EH (cell line): ENCODE measurements around the gene NCOA3.
A peak's percentile ranks its signal among the peaks of the same experiment; 100 is the strongest.
"Not testable (repeated sequence)": the region's sequence is repeated elsewhere in the genome, so short reads cannot be mapped to it uniquely, and the experiment has no call there.

Experiments used
- DNase-seq: peaks from one replicate; pipeline ENCODE4 v3.0.0-alpha.2; 2015; ENCODE audit warnings: low read depth

NCOA3 gene

GRCh38 chr20:47500554-47500953 is 1.1 kb upstream of the NCOA3 start:
- no peak for DNase-seq

- DNase-seq: no peak
Measured at GRCh38 chr20:47501116-47501481, 588 bp upstream of the NCOA3 start.

DNA sequence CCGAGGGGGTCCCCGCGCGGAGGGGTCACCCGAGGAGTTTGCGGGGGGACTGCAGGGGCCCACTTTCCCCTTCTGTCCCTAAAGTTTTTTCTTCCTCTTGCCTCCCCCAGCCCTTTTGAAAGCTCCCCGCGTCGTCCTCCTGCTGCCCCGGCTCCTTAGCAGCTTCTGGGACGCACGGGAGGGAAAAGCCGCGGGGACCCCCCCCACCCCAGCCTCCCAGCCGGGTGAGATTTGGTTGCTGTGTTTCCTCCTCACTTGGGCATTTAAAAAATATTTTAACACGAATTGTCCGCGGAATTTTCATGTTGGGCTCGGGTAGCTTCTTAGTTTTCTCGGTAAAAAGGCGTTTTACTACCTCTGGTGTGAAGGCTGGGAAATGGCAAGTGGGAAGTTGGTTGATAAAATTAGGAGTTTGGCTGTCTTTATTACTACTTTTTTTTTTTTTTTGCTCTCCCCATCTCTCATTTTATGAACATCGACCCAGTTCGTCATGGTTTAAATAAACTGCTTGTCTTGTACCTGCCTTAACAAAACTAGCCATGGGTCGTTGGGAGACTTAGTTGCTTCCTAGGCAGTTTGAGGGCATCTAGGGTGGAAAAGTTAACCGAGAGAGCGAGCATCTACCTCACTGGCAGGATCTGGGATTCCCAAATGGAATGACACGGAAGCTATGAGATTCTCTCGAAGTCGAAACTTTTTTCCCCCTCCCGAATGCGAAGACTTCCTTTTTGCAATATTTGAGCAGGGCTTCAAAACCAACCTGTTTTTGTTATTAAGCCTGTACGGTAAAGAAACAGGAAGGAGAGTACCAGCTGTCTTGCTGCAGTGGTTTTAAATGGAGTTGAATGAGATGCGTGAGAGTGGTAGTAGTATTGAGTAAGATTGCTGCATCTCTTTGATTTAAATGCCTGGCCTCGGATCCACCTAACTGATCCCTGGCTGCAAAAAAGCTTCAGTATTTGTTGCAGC is 868 bp downstream of the NCOA3 start:
- peak; percentile 63 for DNase-seq

DNA sequence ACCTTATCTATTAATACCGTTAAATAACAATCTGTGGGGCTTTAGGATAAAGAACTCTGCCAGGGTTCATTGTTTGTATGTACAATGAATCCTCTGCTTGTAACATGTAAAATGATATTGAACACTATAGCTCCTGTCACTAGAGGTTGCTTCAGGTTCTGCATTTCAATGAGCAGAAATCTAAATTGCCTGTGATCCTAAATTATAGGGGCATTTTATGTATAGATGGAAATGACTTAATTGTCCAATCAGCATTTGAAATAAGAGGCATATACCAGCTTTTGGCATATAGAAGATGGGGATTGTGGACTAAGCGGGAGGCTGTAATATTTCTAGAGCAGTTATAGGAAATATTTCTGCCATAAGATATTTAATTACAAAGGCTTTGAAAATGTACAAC is 2.0 kb downstream of the NCOA3 start:
- no peak for DNase-seq

- DNase-seq: no peak
Measured at GRCh38 chr20:47506335-47506734, 4.6 kb downstream of the NCOA3 start.

GRCh38 chr20:47506850-47507249 is 5.2 kb downstream of the NCOA3 start:
- DNase-seq: no peak

DNA sequence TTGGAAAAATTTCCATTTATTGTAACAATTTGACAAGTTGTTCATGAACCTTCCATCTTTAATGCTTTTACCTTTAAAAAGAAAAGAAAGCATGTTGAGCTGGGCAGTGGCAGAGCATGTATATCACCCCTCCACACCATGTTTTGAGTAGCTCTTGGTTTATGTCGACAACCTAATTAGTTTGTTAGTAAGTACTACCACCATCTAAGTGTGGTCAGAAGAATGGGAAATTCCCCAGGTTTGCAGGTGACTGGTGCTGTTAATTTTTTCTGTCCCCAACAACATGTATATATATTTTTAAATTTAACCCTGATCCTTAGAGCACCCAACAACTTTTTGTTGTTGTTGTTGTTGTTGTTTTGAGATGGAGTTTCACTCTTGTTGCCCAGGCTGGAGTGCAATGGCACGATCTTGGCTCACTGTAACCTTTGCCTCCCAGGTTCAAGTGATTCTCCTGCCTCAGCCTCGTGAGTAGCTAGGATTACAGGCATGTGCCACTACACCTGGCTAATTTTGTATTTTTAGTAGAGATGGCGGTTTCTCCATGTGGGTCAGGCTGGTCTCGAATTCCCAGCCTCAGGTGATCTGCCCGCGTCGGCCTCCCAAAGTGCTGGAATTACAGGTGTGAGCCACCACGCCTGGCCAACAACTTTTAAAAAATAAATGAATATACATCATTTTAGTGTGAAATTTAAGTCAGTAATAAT is 5.7 kb downstream of the NCOA3 start:
- DNase-seq: not testable (repeated sequence)

DNA sequence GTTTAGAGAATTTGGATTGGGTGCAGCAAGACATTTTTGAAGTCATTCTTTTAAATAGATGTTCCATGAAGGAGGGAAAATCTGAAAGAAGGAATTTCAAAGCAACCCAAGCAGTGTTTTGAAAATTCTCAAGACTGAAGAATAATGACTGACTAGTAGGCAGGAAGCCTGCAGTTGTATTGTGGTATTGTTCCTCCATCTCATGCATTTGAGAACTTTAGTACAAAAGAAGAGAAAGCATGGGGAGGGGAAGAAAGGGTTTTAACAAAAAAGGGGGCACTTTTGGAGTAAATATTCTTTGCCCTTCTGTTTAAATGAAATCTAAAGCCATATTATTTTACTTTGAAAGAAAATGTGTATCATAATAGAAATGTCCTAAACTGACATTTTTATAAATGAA is 6.6 kb downstream of the NCOA3 start:
- no peak for DNase-seq

GRCh38 chr20:47509104-47509661 is 7.5 kb downstream of the NCOA3 start:
- DNase-seq: no peak

GRCh38 chr20:47509685-47510084 is 8.0 kb downstream of the NCOA3 start:
- DNase-seq: no peak

GRCh38 chr20:47515843-47516242 is 14.2 kb downstream of the NCOA3 start:
- DNase-seq: no peak

GRCh38 chr20:47521059-47521808 is 19.5 kb downstream of the NCOA3 start:
- no peak for DNase-seq

GRCh38 chr20:47524015-47524784 is 22.5 kb downstream of the NCOA3 start:
- no peak for DNase-seq

- no peak for DNase-seq
Measured at GRCh38 chr20:47527004-47527800, 25.5 kb downstream of the NCOA3 start.

GRCh38 chr20:47529840-47530239 is 28.2 kb downstream of the NCOA3 start:
- DNase-seq: peak; percentile 71

DNA sequence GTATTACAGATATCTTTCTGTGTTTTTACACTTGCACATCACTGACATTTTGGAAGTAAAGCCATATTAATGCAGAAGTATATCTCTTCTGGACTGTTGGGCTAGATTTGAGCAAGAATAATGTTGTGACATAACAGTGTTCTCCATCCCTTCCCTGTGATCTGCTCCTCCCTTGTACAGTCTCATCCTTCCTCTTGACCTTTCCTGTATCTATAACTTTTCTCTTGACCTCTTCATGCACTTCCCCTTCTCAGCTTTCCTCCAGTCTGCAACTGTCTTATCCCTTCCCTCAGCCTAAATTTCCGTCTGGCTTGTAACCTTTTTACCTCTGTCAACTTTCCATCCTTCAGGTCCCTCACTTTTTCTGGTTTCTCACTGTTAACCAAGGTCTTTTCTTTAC is 29.8 kb downstream of the NCOA3 start:
- DNase-seq: no peak

DNA sequence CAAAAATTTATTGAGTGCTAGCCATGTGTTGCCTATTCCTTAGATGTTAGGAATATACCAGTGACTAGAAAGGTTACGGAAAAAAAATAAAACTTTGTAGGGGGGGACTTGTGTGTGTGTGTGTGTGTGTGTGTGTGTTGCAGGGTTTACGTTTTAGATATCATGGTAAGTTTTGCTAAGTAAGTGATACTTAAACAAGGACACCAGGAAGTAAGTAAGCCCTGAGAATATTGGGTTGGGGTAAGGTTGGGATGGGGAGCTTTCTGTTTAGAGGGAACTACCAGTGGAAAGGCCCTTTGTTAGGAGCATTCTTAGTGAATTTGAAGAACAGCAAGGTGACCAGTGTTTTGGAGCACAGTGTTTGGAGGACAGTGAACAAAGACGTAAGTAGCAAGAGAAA is 30.3 kb downstream of the NCOA3 start:
- DNase-seq: no peak

DNA sequence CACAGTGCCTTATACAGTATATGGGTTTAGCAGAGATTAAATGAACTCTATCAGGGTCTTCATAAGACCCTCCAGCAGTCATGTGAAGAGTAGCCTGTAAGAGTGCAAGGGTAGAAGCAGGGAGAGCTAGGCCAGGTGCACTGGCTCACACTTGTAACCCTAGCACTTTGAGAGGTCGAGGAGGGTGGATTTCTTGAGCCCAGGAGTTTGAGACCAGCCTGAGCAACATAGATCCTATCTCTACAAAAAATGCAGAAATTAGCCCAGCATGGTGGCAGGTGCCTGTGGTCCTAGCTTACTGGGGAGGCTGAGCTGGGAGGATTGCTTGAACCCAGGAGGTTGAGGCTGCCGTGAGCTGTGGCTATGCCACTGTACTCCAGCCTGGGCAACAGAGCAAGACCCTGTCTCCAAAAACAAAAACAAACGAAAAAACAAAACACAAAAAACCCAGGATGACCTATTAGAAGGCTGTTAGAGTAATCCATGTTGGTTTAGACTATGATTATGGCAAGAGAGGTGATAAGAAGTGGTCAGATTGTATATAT is 31.9 kb downstream of the NCOA3 start:
- no peak for DNase-seq

GRCh38 chr20:47534405-47534804 is 32.7 kb downstream of the NCOA3 start:
- DNase-seq: no peak

- DNase-seq: no peak
Measured at GRCh38 chr20:47535088-47535487, 33.4 kb downstream of the NCOA3 start.
